Panc1 (cell line): ENCODE data around the gene TFB2M. TPM values are rescaled to one million over a fixed set of nuclear protein-coding genes. Genes with fewer than 3 reads are reported as not detected.

Experiments used
- ATAC-seq: fragments of 200-7000 bp; cut with Tn5 transposase; 2 replicates; pipeline ENCODE4 v1.9.1; 2020; ENCODE audit warnings: mild to moderate bottlenecking, moderate library complexity
- BruUV-seq: library from RNA; stranded (reverse); fragments of 400-500 nt; replicated peaks from 2 replicates; lab custom pipeline; 2021; lab: Mats Ljungman, UMichigan
- CTCF ChIA-PET: fragments of 300-600 bp; sonication (Branson Sonifier 250); formaldehyde crosslinking; loops from one replicate; lab custom pipeline; 2022; ENCODE audit warnings: antibody characterized with exemption; lab: Charles Lee
- POLR2A ChIA-PET: fragments of 300-600 bp; sonication (Branson Sonifier 250); formaldehyde crosslinking; loops from one replicate; lab custom pipeline; 2022; ENCODE audit warnings: antibody characterized with exemption; lab: Charles Lee
- DNase-seq: peaks from one replicate; pipeline ENCODE4 v3.0.0-alpha.2; 2010; ENCODE audit warnings: low read depth, low spot score
- H3K27ac ChIP-seq: 2 replicates; pipeline ENCODE4 v1.5.1; 2011; ENCODE audit warnings: mild to moderate bottlenecking, low read length, inconsistent platforms
- H3K27me3 ChIP-seq: fragments of 200-500 bp; sonication (Bioruptor generic); 2 replicates; pipeline ENCODE4 v1.6.0; 2014; ENCODE audit warnings: low read length, inconsistent platforms; ENCODE audit not compliant: control insufficient read depth, insufficient read depth
- H3K36me3 ChIP-seq: fragments of 200-500 bp; sonication (Bioruptor generic); 2 replicates; pipeline ENCODE4 v1.5.1; 2014; ENCODE audit warnings: inconsistent platforms, mild to moderate bottlenecking, low read length, moderate library complexity; ENCODE audit not compliant: control insufficient read depth, insufficient read depth
- H3K4me1 ChIP-seq: 2 replicates; pipeline ENCODE4 v1.5.1; 2011; ENCODE audit warnings: inconsistent platforms, mild to moderate bottlenecking, low read length, moderate library complexity; ENCODE audit not compliant: control insufficient read depth, insufficient read depth
- H3K4me3 ChIP-seq, 2 experiments: 2 replicates each; pipeline ENCODE4 v1.5.1; 2011 to 2012; ENCODE audit warnings: low read depth in 2 of 2, low read length in 2 of 2, mild to moderate bottlenecking in 2 of 2, inconsistent platforms in 1 of 2, moderate library complexity in 1 of 2
- H3K9me3 ChIP-seq: fragments of 200-500 bp; sonication (Bioruptor generic); 2 replicates; pipeline ENCODE4 v1.5.1; 2014; ENCODE audit warnings: low read depth, mild to moderate bottlenecking, inconsistent platforms, low read length, moderate library complexity; ENCODE audit not compliant: control insufficient read depth, insufficient read depth
- SIN3A ChIP-seq: IDR thresholded peaks from 2 replicates; pipeline ENCODE4 v1.6.1; 2012; ENCODE audit warnings: low read depth, mild to moderate bottlenecking, low read length, moderate library complexity, borderline replicate concordance; ENCODE audit not compliant: insufficient read depth
- in situ Hi-C: cut with HindIII; loops from 2 replicates; pipeline ENCODE4 v1.10.0; 2016; ENCODE audit warnings: low sequenced_read_pairs, low pct_unique_long_range_greater_than_20kb
- intact Hi-C: fragments of 100-400 bp; cut with micrococcal nuclease; formaldehyde crosslinking; loops from one replicate; pipeline ENCODE4 v1.10.0; 2022; ENCODE audit not compliant: unreplicated experiment
- total RNA-seq: library from RNA; stranded (reverse); gene quantifications from one replicate; pipeline ENCODE4 v1.2.1, GENCODE V29; 2021; ENCODE audit not compliant: unreplicated experiment
- TF ChIP-seq, protein P1 (sequence below), 2 experiments: IDR thresholded peaks; 2 replicates each; pipeline ENCODE4 v1.6.1; 2011 to 2012; ENCODE audit warnings: low read depth in 2 of 2, control low read depth in 1 of 2, low read length in 1 of 2, mild to moderate bottlenecking in 1 of 2, moderate library complexity in 1 of 2; ENCODE audit not compliant: insufficient read depth in 1 of 2

Gene TFB2M
- total RNA-seq, 1 experiment from 2014 or later: 21.0 TPM

DNA sequence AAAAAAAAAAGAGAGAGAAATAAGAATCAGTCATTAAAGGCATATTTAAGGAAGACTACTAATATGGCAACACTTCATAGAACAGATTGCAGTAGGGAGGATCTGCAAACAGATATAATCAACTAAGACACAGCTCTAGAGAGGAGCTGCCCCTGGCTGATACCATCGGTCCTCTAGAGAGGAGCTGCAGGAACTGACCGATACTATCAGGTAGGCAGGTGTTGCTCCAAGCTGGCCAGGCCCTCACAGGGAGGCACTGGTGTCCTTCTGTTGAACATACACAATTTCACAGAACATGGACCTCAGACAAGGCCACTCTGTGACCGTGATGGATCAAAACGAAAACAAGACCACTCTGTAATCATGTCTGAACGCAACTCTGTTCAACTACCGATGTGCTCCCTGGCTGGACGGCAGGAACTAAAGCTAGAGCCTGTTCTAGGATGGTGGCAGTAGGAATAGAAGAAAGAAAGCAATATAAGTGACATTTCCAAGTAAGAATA lies 74.5 kb downstream of the TFB2M start:
- H3K4me3 ChIP-seq: no peak overlapping the region
- in situ Hi-C loops: no loop called here
- no peak overlapping the region for H3K27ac ChIP-seq
- H3K4me1 ChIP-seq: no peaks in the 10 kb centered on the region
- no peaks in the 10 kb centered on the region for H3K9me3 ChIP-seq
- no peak for DNase-seq
- ATAC-seq: no peak
- ChIA-PET POLR2A (interaction anchor here (0.7 kb wide), 1 partner anchor 210 kb away, joined by 5 read pairs; no protein-coding TSS in a partner anchor), CTCF (no interaction called here)
- no peaks in the 10 kb centered on the region for H3K36me3 ChIP-seq
- TF ChIP-seq, protein P1, sequence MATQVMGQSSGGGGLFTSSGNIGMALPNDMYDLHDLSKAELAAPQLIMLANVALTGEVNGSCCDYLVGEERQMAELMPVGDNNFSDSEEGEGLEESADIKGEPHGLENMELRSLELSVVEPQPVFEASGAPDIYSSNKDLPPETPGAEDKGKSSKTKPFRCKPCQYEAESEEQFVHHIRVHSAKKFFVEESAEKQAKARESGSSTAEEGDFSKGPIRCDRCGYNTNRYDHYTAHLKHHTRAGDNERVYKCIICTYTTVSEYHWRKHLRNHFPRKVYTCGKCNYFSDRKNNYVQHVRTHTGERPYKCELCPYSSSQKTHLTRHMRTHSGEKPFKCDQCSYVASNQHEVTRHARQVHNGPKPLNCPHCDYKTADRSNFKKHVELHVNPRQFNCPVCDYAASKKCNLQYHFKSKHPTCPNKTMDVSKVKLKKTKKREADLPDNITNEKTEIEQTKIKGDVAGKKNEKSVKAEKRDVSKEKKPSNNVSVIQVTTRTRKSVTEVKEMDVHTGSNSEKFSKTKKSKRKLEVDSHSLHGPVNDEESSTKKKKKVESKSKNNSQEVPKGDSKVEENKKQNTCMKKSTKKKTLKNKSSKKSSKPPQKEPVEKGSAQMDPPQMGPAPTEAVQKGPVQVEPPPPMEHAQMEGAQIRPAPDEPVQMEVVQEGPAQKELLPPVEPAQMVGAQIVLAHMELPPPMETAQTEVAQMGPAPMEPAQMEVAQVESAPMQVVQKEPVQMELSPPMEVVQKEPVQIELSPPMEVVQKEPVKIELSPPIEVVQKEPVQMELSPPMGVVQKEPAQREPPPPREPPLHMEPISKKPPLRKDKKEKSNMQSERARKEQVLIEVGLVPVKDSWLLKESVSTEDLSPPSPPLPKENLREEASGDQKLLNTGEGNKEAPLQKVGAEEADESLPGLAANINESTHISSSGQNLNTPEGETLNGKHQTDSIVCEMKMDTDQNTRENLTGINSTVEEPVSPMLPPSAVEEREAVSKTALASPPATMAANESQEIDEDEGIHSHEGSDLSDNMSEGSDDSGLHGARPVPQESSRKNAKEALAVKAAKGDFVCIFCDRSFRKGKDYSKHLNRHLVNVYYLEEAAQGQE (IDR thresholded peaks at IDR 0.05; ENCODE audit: insufficient read depth in 1 of 2, low read depth in 2 of 2, low read length in 1 of 2): no peak
- no peak for TF ChIP-seq SIN3A
- intact Hi-C loops: loop anchor here (2.0 to 5.0 kb wide), 3 partner anchors 203 to 1339 kb away; partner anchors contain the start of gene KIF26B
- no TSS peak for BruUV-seq
- no peaks in the 10 kb centered on the region for H3K27me3 ChIP-seq

Other genes starting within 250 kb of the TFB2M start
- 17.4 TPM for gene SMYD3, start 59.0 kb downstream of the TFB2M start, total RNA-seq
- gene CNST, start 195 bp upstream of the TFB2M start, total RNA-seq: 18.5 TPM
- gene SCCPDH, start 158.1 kb upstream of the TFB2M start, total RNA-seq: 40.2 TPM